DMS53 (cell line): ENCODE data around the gene TOM1L1.

Experiments used
- DNase-seq: peaks from one replicate; lab custom pipeline; 2025; lab: John Stamatoyannopoulos, UW

Gene TOM1L1

DNA sequence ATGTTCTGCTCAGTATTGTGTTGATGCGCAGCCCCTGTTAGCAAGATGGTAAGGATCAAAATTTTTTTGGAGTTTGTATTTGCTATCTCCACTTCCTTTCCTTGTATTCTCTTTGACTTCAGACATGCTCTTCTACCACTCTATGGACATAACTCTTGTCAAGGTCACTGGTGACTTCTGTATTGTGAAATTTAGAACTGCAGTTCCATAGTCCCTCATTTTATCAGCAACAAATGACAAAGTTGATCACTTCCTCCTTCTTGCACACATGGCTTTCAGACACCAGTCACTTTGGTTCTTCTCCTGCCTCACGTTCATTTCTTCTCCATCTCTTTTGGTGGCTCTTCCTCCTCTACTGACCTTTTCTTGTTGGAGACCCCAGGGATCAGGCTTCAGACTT lies 46.7 kb downstream of the TOM1L1 start:
- DNase-seq = no peak

GRCh38 chr17:54948380-54948779 lies 47.7 kb downstream of the TOM1L1 start:
- peak; percentile 7 for DNase-seq

- DNase-seq = no peak
These were observed 49.5 kb downstream of the TOM1L1 start for GRCh38 chr17:54950116-54950515.

- no peak for DNase-seq
These were observed 50.6 kb downstream of the TOM1L1 start for GRCh38 chr17:54951286-54951685.

GRCh38 chr17:54956791-54957190 lies 56.1 kb downstream of the TOM1L1 start:
- no peak for DNase-seq

- DNase-seq = peak; percentile 71
These were observed 67.1 kb downstream of the TOM1L1 start for GRCh38 chr17:54967621-54968261.

DNA sequence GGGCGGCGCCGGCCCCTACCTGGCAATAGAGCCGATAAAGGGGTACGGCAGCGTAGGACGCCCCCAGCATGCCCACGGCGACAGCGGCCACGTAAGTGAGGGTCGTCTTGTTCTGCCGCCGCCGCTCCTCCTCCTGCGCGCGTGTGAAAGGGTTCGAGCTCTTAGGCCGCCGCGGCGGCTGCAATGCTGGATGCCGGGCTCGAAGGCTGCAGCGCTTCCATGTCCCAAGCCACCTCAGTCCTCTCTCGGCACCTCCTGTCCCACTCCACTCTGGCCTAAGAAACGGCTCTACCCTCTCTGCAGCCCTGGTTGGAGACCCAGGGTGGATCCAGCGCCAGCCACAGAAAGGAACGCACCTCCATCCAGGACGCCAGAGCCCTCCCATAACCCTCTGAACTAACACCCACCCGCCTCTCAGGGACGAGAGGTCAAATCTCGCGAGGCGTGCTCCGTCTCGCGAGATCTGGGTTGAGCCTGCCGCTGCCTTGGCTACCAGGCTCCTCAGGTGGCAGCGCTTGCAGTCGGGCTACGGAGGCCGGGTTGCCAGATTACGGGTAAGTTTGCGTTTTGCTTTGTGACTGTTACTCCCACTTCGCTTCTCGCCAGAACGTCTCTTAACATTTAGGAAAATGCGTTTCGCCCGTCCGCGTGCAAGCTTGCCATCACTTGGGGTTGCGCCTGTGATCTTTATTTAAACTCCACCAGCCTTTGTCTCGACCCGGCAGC lies 67.8 kb downstream of the TOM1L1 start, which contains the start of the genes COX11 and STXBP4:
TSS of gene COX11 (minus strand) at position 393 of the 726 bp plus-strand sequence. CDS start at position 385, 8 bp downstream.
TSS of gene STXBP4 (plus strand) at position 504 of the 726 bp plus-strand sequence. CDS start 17,455 bp downstream, outside the sequence.
- peak; percentile 96 for DNase-seq

- peak; percentile 59 for DNase-seq
These were observed 68.3 kb downstream of the TOM1L1 start for GRCh38 chr17:54968988-54969332.

- peak; percentile 8 for DNase-seq
These were observed 69.3 kb downstream of the TOM1L1 start for GRCh38 chr17:54969658-54970572.

DNA sequence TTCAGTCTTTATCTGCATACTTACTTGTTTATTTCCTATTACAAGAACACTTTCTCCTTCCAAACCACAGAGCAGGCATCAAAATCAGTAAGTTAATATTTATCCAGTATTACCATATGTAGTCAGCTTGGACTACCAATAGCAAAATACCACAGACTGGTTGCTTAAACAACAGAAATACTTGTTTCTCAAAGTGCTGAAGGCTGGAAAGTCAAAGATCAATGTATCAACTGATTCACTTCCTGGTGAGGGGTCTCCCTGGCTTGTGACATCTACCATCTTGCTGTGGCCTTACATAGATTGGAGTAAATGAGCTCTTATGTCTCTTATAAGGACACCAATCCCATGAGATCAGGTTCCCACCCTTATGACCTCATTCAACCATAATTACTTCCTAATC lies 70.5 kb downstream of the TOM1L1 start:
- no peak for DNase-seq

- DNase-seq = no peak
These were observed 71.2 kb downstream of the TOM1L1 start for GRCh38 chr17:54971901-54972300.

DNA sequence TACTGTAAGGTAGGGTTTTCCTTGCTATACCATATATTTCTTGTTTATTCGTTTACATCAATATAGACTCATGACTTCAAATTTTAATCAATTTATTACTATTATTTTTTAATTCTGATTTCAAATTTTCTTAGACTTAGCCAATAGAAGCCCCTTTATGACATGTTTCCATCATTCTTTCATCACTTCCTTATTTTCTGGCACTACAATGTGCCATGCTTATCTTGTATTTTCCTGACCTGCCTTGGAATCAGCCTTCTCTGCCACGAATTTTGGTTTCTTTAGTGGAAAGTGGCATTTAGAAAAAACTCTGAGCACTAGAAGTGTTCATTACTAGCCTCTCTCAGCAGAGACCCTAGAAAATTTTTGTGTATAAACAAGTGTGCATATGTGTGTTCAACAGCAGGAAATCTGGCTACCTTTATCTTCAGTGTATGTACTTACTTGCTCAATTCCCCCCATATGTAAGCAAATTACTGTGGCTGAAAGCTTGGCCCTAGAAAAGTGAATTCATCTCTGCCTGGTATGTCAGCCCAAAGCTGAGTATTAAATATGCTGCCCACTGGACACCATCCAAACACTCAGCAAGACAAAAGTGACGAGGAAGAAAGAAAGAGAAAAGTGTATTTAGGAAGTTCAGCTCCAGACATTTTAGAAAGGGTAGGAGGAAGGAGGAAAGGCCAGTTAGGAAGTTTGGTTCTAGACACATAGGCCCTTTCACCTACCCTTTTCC lies 71.9 kb downstream of the TOM1L1 start:
- DNase-seq = no peak

DNA sequence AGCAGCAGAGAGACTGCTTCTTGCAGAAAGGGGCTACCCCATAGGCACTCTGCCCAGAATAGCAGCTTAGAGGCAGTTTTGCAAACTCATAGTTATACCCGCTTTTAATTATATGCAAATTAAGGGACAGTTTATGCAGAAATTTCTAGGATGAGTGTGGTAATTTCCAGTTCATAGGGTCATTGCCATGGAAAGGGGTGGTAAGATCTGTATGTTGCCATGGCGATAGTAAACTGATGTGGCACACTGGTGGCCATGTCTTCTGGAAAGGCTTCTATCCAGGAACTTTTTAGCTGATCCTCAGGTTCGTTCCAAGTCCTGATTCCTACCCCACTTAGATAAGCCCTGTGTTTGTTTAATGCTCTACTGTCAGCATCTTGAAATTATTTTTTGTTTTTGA lies 74.1 kb downstream of the TOM1L1 start:
- peak; percentile 10 for DNase-seq

- no peak for DNase-seq
These were observed 75.7 kb downstream of the TOM1L1 start for GRCh38 chr17:54976316-54976715.

DNA sequence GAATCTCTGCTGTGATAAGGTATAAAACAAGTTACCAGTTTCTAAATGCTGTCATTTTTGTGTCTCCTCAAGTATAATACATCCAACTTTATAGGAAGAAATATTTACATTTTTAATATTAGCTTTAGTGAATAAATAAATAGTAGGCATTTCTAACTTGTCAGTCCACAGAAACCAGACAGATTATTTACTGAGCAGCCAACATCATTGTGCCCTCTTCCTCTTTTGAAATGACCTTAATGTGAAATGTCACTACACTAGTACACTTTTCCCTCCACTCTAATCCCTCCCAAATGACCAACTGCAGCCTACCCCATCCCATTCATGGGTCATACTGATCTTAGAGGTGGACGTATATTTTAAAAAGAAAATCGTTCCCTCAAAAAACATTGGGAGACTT lies 77.1 kb downstream of the TOM1L1 start:
- no peak for DNase-seq

GRCh38 chr17:54979657-54980056 lies 79.0 kb downstream of the TOM1L1 start:
- no peak for DNase-seq

- DNase-seq = peak; percentile 6
These were observed 79.7 kb downstream of the TOM1L1 start for GRCh38 chr17:54980375-54980774.

DNA sequence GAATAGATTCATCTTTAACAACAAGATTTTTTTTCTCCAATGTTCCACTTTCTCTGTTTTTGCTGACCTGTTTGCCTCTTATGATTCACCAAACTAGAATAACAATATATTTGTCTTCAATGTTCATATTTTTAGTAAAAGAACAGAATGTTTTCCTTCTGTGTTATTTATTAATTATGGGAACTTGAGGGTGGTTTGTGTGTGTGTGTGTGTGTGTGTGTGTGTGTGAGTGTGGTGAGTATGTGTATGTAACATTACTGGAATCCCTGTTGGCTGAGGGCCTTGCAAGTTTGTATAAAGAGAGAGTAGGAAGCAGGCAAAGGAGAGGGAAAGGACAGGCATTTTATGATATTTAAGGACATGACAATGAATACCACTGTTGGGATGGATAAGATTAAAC lies 81.7 kb downstream of the TOM1L1 start:
- DNase-seq = no peak

GRCh38 chr17:54983260-54983659 lies 82.6 kb downstream of the TOM1L1 start:
- DNase-seq = no peak

GRCh38 chr17:54985476-54985875 lies 84.8 kb downstream of the TOM1L1 start:
- no peak for DNase-seq

DNA sequence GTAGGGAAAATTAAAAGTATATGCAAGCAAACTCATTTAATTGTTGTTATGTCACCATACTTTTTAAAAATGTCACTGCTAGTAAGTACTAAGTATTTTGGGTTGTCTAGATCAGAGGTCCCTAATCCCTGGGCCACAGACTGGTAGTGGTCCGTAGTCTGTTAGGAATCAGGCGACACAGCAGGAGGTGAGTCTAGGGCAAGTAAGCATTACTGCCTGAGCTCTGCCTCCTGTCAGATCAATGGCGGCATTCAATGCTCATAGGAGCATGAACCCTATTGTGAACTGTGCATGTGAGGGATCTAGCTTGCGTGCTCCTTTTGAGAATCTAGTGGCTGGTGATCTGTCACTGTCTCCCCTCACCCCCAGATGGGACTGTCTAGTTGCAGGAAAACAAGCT lies 89.5 kb downstream of the TOM1L1 start:
- no peak for DNase-seq

DNA sequence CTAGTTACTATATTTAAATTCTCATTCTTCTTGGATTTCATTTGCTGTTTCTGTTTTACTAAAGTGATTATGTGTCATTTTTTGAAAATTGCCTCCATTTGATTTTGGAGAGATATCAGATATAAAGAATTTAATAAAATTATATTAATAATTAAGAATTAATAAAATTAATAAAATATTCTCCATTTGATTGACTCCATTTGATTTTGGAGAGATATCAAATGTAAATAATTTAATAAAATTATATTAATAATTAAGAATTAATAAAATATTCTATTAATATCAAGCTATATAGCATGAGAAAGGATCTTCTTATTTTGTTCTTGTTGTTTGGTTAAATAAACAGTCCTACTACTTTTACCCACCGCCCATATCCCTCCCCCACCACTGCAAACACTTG lies 90.9 kb downstream of the TOM1L1 start:
- DNase-seq = no peak
